Activated CD4-positive, alpha-beta memory T cell treated with anti-CD3 and anti-CD28 coated beads, Interleukin-2, amount 10 ng/mL, durations not matched to agents 7 days and 5 days (primary cell): ENCODE measurements around the gene PPFIBP2. TPM values are rescaled to one million over a fixed set of nuclear protein-coding genes. Genes with fewer than 3 reads are reported as not detected.

Source experiments
- CTCF ChIA-PET: fragments of 350-600 bp; sonication (Branson Sonifier 250); formaldehyde crosslinking; loops from one replicate; lab custom pipeline; 2021; ENCODE audit warnings: antibody characterized with exemption, inconsistent platforms; lab: Charles Lee
- POLR2A ChIA-PET: fragments of 350-600 bp; sonication (Branson Sonifier 250); formaldehyde crosslinking; loops from one replicate; lab custom pipeline; 2021; ENCODE audit warnings: antibody characterized with exemption; lab: Charles Lee
- DNase-seq: peaks from one replicate; pipeline ENCODE4 v3.0.0-alpha.2; 2020
- H3K27ac Mint-ChIP-seq: one replicate; pipeline ENCODE4 v1.8.0; 2021; ENCODE audit warnings: mild to moderate bottlenecking, mixed read lengths
- H3K27me3 Mint-ChIP-seq: one replicate; pipeline ENCODE4 v1.8.0; 2021; ENCODE audit warnings: mixed read lengths
- H3K36me3 Mint-ChIP-seq: one replicate; pipeline ENCODE4 v1.8.0; 2021; ENCODE audit warnings: low read depth, mixed read lengths
- H3K4me1 Mint-ChIP-seq: one replicate; pipeline ENCODE4 v1.8.0; 2021; ENCODE audit warnings: mixed read lengths
- H3K4me3 Mint-ChIP-seq: one replicate; pipeline ENCODE4 v1.8.0; 2021; ENCODE audit warnings: mild to moderate bottlenecking, mixed read lengths
- H3K9me3 Mint-ChIP-seq: one replicate; pipeline ENCODE4 v1.8.0; 2021; ENCODE audit warnings: mixed read lengths
- total RNA-seq, 2 experiments: library from RNA; stranded (reverse); gene quantifications; one replicate each; pipeline ENCODE4 v1.2.3, GENCODE V29; 2021

PPFIBP2 gene
- total RNA-seq, 2 experiments from 2014 or later: 21.9 to 24.7 TPM

DNA sequence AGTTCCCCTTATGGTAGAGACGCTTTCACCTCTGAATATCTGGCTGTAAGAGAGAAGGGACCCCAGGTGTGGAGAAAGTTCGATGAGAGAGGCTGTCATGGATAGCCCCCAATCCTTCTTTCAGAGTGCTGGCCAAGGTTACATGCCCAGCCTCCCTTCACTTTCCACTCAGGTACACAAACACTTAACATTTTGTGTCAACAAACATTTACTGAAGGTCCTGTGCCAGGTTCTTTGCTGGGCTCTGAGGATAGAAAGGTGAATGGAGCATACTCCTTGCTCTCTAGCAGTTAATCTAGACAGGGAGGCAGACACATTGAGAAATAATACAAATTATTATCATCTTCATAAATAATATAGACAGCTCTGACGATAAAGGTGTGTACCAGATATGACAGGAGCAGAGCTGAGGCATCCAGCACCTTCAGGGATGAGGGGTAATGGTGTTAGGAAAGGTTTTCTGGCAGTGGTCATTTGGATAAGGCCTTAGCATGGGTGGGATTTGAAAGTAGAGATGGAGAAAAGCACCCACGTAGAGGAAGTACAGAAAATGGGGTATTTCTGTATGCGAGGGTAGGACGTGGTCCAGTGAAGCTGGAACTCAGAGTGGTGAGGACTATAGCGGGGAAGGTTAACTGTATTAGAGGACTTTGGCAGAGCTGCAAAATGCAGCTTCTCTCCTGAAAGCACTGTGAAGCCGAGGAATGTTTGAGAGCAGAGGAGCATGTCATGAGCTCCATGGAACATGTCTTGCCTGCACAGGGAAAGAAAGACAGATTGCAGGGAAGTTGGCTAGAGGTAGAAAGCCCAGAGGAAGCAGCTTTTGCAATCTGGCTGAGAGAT, 19.6 kb downstream of the PPFIBP2 start:
- Mint-ChIP-seq H3K27ac (no peak overlapping the region), H3K4me1 (peaks cover 66% of the 10 kb centered on the region), H3K27me3 (peaks cover 17% of the 10 kb centered on the region), H3K36me3 (peaks cover 15% of the 10 kb centered on the region), H3K4me3 (no peak overlapping the region), H3K9me3 (no peaks in the 10 kb centered on the region)
- ChIA-PET CTCF (interaction anchor here (0.6 to 1.5 kb wide), 2 partner anchors 11 to 19 kb away, joined by 4 read pairs; no protein-coding TSS in a partner anchor), POLR2A (interaction anchor here (1.1 to 1.5 kb wide), 3 partner anchors 10 to 20 kb away, joined by 3 to 7 read pairs (median 3); partner anchors contain the start of gene PPFIBP2)
- DNase-seq: no peak

GRCh38 chr11:7534042-7534378, 20.2 kb downstream of the PPFIBP2 start:
- no peak for DNase-seq
- Mint-ChIP-seq H3K9me3 (no peaks in the 10 kb centered on the region), H3K4me1 (peaks cover 66% of the 10 kb centered on the region), H3K36me3 (peaks cover 10% of the 10 kb centered on the region), H3K27ac (no peak overlapping the region), H3K4me3 (no peak overlapping the region), H3K27me3 (peaks cover 17% of the 10 kb centered on the region)
- POLR2A ChIA-PET: interaction anchor here (1.1 to 1.5 kb wide), 3 partner anchors 10 to 20 kb away, joined by 3 to 7 read pairs (median 3); partner anchors contain the start of gene PPFIBP2
- CTCF ChIA-PET: interaction anchor here (0.6 kb wide), 1 partner anchor 11 kb away, joined by 4 read pairs; no protein-coding TSS in a partner anchor

DNA sequence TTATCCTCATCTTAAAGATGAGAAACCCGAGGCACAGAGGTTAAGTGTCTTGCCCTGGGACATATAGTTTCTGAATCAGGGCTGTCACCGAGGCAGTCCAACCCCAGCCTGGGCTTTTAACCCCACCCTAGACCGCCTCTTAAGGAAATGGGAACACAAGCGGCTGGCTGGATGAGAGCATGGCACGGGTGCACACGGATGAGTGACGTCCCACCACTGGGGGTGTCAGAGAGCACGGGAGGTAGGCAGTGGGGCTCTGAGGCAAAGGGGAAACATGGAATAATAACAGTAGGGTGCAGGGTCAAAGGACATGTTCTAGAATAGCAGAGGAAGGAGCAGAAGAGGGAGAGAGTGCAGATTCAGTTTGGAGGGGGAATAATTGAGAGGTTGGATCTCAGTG, 22.3 kb downstream of the PPFIBP2 start:
- no peak for DNase-seq
- Mint-ChIP-seq H3K27me3 (peaks cover 20% of the 10 kb centered on the region), H3K36me3 (peaks cover 10% of the 10 kb centered on the region), H3K27ac (no peak overlapping the region), H3K9me3 (no peaks in the 10 kb centered on the region), H3K4me1 (peaks cover 71% of the 10 kb centered on the region), H3K4me3 (no peak overlapping the region)
- CTCF ChIA-PET: interaction anchor here (1.5 kb wide), 1 partner anchor 23 kb away, joined by 6 read pairs; the partner anchor contains the start of gene PPFIBP2
- POLR2A ChIA-PET: no interaction called here

GRCh38 chr11:7537265-7537664, 23.5 kb downstream of the PPFIBP2 start:
- Mint-ChIP-seq H3K36me3 (peaks cover 7% of the 10 kb centered on the region), H3K27me3 (peaks cover 20% of the 10 kb centered on the region), H3K4me3 (no peak overlapping the region), H3K27ac (no peak overlapping the region), H3K4me1 (peaks cover 73% of the 10 kb centered on the region), H3K9me3 (no peaks in the 10 kb centered on the region)
- POLR2A ChIA-PET: interaction anchor here (1.2 to 1.4 kb wide), 3 partner anchors 16 to 26 kb away, joined by 5 to 7 read pairs (median 6); partner anchors contain the start of gene PPFIBP2
- no peak for DNase-seq
- CTCF ChIA-PET: interaction anchor here (0.5 to 5.5 kb wide), 7 partner anchors 16 to 387 kb away, joined by 3 to 39 read pairs (median 6); partner anchors contain the start of gene PPFIBP2

GRCh38 chr11:7538031-7538430, 24.2 kb downstream of the PPFIBP2 start:
- CTCF ChIA-PET: interaction anchor here (1.2 to 5.5 kb wide), 9 partner anchors 8 to 119 kb away, joined by 3 to 39 read pairs (median 6); partner anchors contain the start of gene PPFIBP2
- H3K4me3 Mint-ChIP-seq: peak overlapping the region; percentile 63
- H3K4me1 Mint-ChIP-seq: peaks cover 77% of the 10 kb centered on the region
- DNase-seq: peak; percentile 66
- peak overlapping the region; percentile 75 for H3K27ac Mint-ChIP-seq
- POLR2A ChIA-PET: interaction anchor here (1.2 to 1.5 kb wide), 4 partner anchors 10 to 26 kb away, joined by 3 to 7 read pairs (median 6); partner anchors contain the start of gene PPFIBP2
- H3K9me3 Mint-ChIP-seq: no peaks in the 10 kb centered on the region
- peaks cover 20% of the 10 kb centered on the region for H3K27me3 Mint-ChIP-seq
- peaks cover 7% of the 10 kb centered on the region for H3K36me3 Mint-ChIP-seq

DNA sequence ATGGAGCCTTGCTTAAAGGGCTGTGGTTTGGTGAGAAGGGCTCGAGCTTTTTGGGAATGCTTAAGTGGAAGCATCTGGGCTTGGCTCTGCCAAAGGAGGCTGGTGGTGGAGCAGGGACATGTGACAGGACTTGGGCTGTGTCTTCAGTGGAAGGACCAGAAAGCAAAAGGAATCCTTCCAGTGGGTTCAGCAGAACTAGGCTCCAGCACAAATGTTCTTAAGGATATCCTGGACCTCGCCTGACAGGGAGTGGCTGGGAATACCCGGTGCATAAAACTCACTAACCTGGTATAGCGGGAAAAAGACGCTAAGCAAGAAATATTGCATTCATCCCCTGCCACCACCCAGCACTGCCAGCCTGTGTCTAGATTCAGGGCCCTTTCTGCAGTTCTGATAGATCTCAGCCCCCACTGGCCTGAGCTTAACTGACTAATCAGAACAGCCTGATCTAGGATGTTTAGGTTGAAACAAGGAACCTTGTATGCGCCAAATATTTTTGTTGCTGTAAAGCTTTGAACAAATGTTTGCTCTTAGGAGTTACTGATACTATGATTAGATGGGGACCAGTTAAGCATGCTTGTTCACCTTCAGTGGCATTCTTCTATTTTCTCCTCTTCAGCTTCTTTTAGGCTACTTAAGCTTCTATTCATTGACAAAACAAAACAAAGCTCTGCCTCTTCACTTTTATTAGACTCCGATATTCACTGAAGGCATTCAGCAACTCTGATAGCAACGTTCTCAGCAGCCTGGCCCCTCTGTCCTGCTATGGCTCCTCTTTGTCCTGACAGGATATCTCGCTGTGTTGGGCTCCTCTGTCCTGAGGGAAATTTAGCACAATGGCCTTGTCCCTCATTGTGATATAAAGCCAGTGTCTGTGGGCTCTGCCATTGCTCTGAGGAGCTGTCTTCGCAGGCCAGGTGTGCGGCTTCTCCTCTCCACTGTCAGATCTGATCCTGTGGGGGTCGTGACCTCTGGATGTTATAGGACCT, 25.0 kb downstream of the PPFIBP2 start:
- Mint-ChIP-seq H3K27ac (peak overlapping the region; percentile 75), H3K36me3 (peaks cover 5% of the 10 kb centered on the region), H3K27me3 (peaks cover 17% of the 10 kb centered on the region), H3K4me1 (peaks cover 78% of the 10 kb centered on the region), H3K9me3 (no peaks in the 10 kb centered on the region), H3K4me3 (peak overlapping the region; percentile 63)
- DNase-seq: no peak
- ChIA-PET CTCF (interaction anchor here (1.2 to 5.5 kb wide), 9 partner anchors 8 to 118 kb away, joined by 3 to 39 read pairs (median 6); partner anchors contain the start of gene PPFIBP2), POLR2A (interaction anchor here (1.3 to 1.5 kb wide), 3 partner anchors 9 to 27 kb away, joined by 3 to 7 read pairs (median 5); partner anchors contain the start of gene PPFIBP2)

GRCh38 chr11:7540830-7541555, 27.2 kb downstream of the PPFIBP2 start:
- Mint-ChIP-seq H3K4me3 (no peak overlapping the region), H3K27me3 (peaks cover 14% of the 10 kb centered on the region), H3K27ac (no peak overlapping the region), H3K4me1 (peaks cover 60% of the 10 kb centered on the region), H3K9me3 (no peaks in the 10 kb centered on the region), H3K36me3 (no peaks in the 10 kb centered on the region)
- ChIA-PET CTCF (interaction anchor here (5.5 kb wide), 1 partner anchor 29 kb away, joined by 39 read pairs; the partner anchor contains the start of gene PPFIBP2), POLR2A (no interaction called here)
- no peak for DNase-seq

DNA sequence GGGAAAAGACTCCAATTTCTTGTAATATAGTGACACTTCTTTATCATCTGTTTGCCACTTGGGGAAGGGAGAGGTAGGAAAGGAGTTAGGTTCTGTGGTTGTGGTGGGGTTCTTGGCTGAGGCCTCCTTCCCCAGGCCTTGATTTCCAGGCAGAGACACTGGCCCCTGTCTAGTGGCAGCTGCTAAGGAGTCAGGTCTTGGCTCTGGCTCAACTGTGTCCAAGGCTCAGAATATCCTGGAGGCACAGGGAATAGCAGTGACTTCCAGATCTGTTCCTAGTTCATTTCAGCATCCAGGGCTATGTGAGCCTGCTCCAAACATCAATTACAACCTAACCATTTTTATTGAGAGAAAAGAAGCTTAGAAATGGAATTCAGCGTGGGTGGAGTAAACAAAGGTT, 29.5 kb downstream of the PPFIBP2 start:
- no peaks in the 10 kb centered on the region for H3K9me3 Mint-ChIP-seq
- CTCF ChIA-PET: interaction anchor here (1.0 to 1.6 kb wide), 4 partner anchors 31 to 151 kb away, joined by 3 to 8 read pairs (median 4); no protein-coding TSS in a partner anchor
- H3K27me3 Mint-ChIP-seq: peaks cover 3% of the 10 kb centered on the region
- H3K4me3 Mint-ChIP-seq: no peak overlapping the region
- no peak for DNase-seq
- no peak overlapping the region for H3K27ac Mint-ChIP-seq
- H3K4me1 Mint-ChIP-seq: peaks cover 37% of the 10 kb centered on the region
- no peaks in the 10 kb centered on the region for H3K36me3 Mint-ChIP-seq
- POLR2A ChIA-PET: no interaction called here

DNA sequence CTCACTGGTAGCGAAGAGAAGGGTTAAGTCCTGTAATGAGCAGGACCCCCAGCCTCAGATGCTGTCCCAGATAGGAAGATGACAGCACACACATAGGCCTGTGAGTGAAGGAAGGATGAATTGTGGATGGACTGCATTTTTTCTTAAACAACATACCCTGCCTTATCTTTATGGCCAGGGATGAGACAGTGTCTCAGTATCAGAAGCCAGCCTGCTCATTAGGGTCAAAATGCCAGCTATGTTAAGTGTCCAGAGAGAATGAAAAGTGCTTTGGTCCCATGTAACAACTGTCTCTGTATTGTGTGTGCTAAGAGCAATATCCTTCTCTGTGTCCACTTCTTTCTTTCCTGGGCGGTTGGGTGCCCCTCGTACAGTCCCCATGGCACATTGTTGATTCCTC, 30.2 kb downstream of the PPFIBP2 start:
- peaks cover 32% of the 10 kb centered on the region for H3K4me1 Mint-ChIP-seq
- no peak overlapping the region for H3K27ac Mint-ChIP-seq
- ChIA-PET CTCF (interaction anchor here (1.4 kb wide), 1 partner anchor 38 kb away, joined by 3 read pairs; no protein-coding TSS in a partner anchor), POLR2A (no interaction called here)
- no peaks in the 10 kb centered on the region for H3K9me3 Mint-ChIP-seq
- no peaks in the 10 kb centered on the region for H3K36me3 Mint-ChIP-seq
- no peak overlapping the region for H3K4me3 Mint-ChIP-seq
- no peak for DNase-seq
- H3K27me3 Mint-ChIP-seq: peaks cover 3% of the 10 kb centered on the region

- Mint-ChIP-seq H3K4me1 (peaks cover 22% of the 10 kb centered on the region), H3K27me3 (no peaks in the 10 kb centered on the region), H3K9me3 (no peaks in the 10 kb centered on the region), H3K4me3 (no peak overlapping the region), H3K36me3 (peaks cover 3% of the 10 kb centered on the region), H3K27ac (no peak overlapping the region)
- no peak for DNase-seq
- POLR2A ChIA-PET: no interaction called here
- CTCF ChIA-PET: no interaction called here
Measured at GRCh38 chr11:7545611-7546010, 31.8 kb downstream of the PPFIBP2 start.

DNA sequence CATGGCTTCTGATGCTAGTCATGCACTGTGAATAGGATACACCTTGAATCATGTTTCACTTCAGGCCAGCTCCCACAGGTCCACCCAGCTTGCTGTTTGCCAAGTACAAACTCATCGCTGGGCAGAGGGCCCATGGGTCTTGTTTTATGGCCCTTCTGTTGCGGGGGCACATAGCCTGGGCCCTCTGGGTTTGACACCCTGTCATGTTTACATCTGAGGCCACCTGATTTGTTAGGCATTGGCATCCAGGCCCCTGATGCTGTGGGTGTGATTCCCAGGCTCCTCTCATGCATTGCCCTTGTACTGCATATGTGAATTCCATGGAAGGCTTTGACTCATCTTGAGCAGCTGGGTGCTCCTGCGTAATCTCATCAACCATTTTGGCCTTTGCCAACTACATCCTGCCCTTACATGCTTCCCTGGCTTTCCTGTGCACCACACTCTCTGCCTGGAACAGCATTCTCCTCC, 32.6 kb downstream of the PPFIBP2 start:
- CTCF ChIA-PET: no interaction called here
- Mint-ChIP-seq H3K27ac (no peak overlapping the region), H3K27me3 (no peaks in the 10 kb centered on the region), H3K4me1 (peaks cover 19% of the 10 kb centered on the region), H3K4me3 (no peak overlapping the region), H3K36me3 (peaks cover 3% of the 10 kb centered on the region), H3K9me3 (no peaks in the 10 kb centered on the region)
- DNase-seq: no peak
- POLR2A ChIA-PET: no interaction called here
